Endodermal cell (in vitro differentiated cells): ENCODE data around the gene MACROD2. TPM values are rescaled to one million over a fixed set of nuclear protein-coding genes. Genes with fewer than 3 reads are reported as not detected.

Source experiments
- DNase-seq: peaks from one replicate; pipeline ENCODE4 v3.0.0-alpha.2; 2017
- H3K27ac ChIP-seq: 2 replicates; pipeline ENCODE4 v1.5.1; 2013; ENCODE audit warnings: mild to moderate bottlenecking, low read depth, low read length, moderate library complexity
- H3K27me3 ChIP-seq: 2 replicates; pipeline ENCODE4 v1.6.1; 2013; ENCODE audit warnings: mild to moderate bottlenecking, low read length, moderate library complexity; ENCODE audit not compliant: insufficient read depth, control insufficient read depth, poor library complexity, severe bottlenecking
- H3K36me3 ChIP-seq: 2 replicates; pipeline ENCODE4 v1.7.0; 2013; ENCODE audit warnings: mild to moderate bottlenecking, low read length, moderate library complexity; ENCODE audit not compliant: control insufficient read depth, insufficient read depth
- H3K4me1 ChIP-seq: one replicate; pipeline ENCODE4 v1.7.0; 2013; ENCODE audit warnings: low read length; ENCODE audit not compliant: control insufficient read depth, insufficient read depth
- H3K4me3 ChIP-seq: 2 replicates; pipeline ENCODE4 v1.5.1; 2013; ENCODE audit warnings: mild to moderate bottlenecking, low read length, moderate library complexity
- H3K9ac ChIP-seq: 2 replicates; pipeline ENCODE4 v1.6.1; 2013; ENCODE audit warnings: mild to moderate bottlenecking, low read length, moderate library complexity; ENCODE audit not compliant: poor library complexity, severe bottlenecking; ENCODE audit errors: extremely low read depth
- H3K9me3 ChIP-seq: 2 replicates; pipeline ENCODE4 v1.6.1; 2013; ENCODE audit warnings: mild to moderate bottlenecking, low read length, moderate library complexity; ENCODE audit not compliant: control insufficient read depth
- H3K27ac Mint-ChIP-seq: 2 replicates; pipeline ENCODE4 v1.8.0; 2020; ENCODE audit warnings: mixed read lengths
- H3K27me3 Mint-ChIP-seq: 2 replicates; pipeline ENCODE4 v1.8.0; 2021; ENCODE audit warnings: mild to moderate bottlenecking, mixed read lengths; ENCODE audit not compliant: insufficient read depth
- H3K36me3 Mint-ChIP-seq: 2 replicates; pipeline ENCODE4 v1.8.0; 2020; ENCODE audit warnings: low read depth, mixed read lengths
- H3K4me1 Mint-ChIP-seq: 2 replicates; pipeline ENCODE4 v1.8.0; 2020; ENCODE audit warnings: mixed read lengths
- H3K4me3 Mint-ChIP-seq: 2 replicates; pipeline ENCODE4 v1.8.0; 2020; ENCODE audit warnings: mild to moderate bottlenecking, moderate library complexity, mixed read lengths
- H3K9me3 Mint-ChIP-seq: 2 replicates; pipeline ENCODE4 v1.8.0; 2020; ENCODE audit warnings: mild to moderate bottlenecking, mixed read lengths
- WGBS, 2 experiments: methylation state at CpG; one replicate each; pipeline versions ENCODE4 v1.1.5 to v1.1.7; 2013; ENCODE audit warnings: missing lambda C conversion rate in 2 of 2, mixed read lengths in 1 of 2; ENCODE audit not compliant: insufficient coverage in 1 of 2, insufficient read length in 1 of 2; 5-methylcytosine and 5-hydroxymethylcytosine counted together
- total RNA-seq, 2 donors: library from RNA; stranded (reverse); fragmentation: NEBNext Ultra II Directional in 1 of 2; extraction: Animal tissue kit (Norgen Biotek cat#: 25700) in 1 of 2; gene quantifications; 2 replicates in 1 of 2; 3 replicates in 1 of 2; pipeline ENCODE4 v1.2.1, GENCODE V29; 2021
- TF ChIP-seq, protein P1 (sequence below): fragments of 200-600 bp; sonication (generic); conservative IDR thresholded peaks from 2 replicates; pipeline ENCODE4 v1.5.0; 2021; ENCODE audit warnings: antibody characterized with exemption, mild to moderate bottlenecking

Gene MACROD2
- total RNA-seq, 2 donors from 2014 or later = 2.3 to 4.8 TPM

- H3K27ac Mint-ChIP-seq = no peak overlapping the region
- Histone ChIP-seq H3K4me1 (peaks cover 4% of the 10 kb centered on the region), H3K9ac (no peak overlapping the region), H3K36me3 (no peaks in the 10 kb centered on the region), H3K9me3 (no peaks in the 10 kb centered on the region), H3K4me3 (no peak overlapping the region), H3K27me3 (no peaks in the 10 kb centered on the region), H3K27ac (no peak overlapping the region)
- no peak for DNase-seq
- TF ChIP-seq, protein P1, sequence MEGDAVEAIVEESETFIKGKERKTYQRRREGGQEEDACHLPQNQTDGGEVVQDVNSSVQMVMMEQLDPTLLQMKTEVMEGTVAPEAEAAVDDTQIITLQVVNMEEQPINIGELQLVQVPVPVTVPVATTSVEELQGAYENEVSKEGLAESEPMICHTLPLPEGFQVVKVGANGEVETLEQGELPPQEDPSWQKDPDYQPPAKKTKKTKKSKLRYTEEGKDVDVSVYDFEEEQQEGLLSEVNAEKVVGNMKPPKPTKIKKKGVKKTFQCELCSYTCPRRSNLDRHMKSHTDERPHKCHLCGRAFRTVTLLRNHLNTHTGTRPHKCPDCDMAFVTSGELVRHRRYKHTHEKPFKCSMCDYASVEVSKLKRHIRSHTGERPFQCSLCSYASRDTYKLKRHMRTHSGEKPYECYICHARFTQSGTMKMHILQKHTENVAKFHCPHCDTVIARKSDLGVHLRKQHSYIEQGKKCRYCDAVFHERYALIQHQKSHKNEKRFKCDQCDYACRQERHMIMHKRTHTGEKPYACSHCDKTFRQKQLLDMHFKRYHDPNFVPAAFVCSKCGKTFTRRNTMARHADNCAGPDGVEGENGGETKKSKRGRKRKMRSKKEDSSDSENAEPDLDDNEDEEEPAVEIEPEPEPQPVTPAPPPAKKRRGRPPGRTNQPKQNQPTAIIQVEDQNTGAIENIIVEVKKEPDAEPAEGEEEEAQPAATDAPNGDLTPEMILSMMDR = no peak
- no peaks in the 10 kb centered on the region for H3K36me3 Mint-ChIP-seq
- 86 to 94% methylated on average over 3 to 4 of the region's 4 CpGs for WGBS, 2 experiments
- peaks cover 15% of the 10 kb centered on the region for H3K4me1 Mint-ChIP-seq
- no peaks in the 10 kb centered on the region for H3K27me3 Mint-ChIP-seq
- no peak overlapping the region for H3K4me3 Mint-ChIP-seq
- no peaks in the 10 kb centered on the region for H3K9me3 Mint-ChIP-seq
Measured at GRCh38 chr20:14609328-14610221, 614.3 kb downstream of the MACROD2 start.

DNA sequence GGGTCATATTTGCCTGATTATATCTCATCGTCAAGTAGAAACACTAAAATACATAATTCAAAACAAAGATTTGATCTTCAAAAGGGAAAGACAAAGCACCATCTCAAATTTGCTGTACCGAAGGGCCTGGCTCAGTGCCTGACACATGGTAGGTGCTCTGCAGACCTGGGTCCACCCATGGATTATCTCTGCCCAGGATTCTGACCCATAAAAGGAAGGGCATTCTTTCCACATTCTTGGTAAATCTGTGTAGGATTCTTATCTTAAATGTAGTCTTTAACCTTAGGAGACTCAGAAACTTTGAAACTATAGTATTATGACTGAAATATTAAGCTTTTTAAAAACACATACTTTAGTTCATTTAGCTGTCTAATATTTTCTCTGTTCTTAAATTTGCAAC is 616.2 kb downstream of the MACROD2 start:
- no peaks in the 10 kb centered on the region for H3K9me3 ChIP-seq
- Mint-ChIP-seq H3K27ac (no peak overlapping the region), H3K9me3 (no peaks in the 10 kb centered on the region), H3K27me3 (no peaks in the 10 kb centered on the region), H3K36me3 (no peaks in the 10 kb centered on the region), H3K4me3 (no peak overlapping the region), H3K4me1 (peaks cover 15% of the 10 kb centered on the region)
- no peak for DNase-seq
- no peaks in the 10 kb centered on the region for H3K36me3 ChIP-seq
- no peak overlapping the region for H3K9ac ChIP-seq
- no peaks in the 10 kb centered on the region for H3K27me3 ChIP-seq
- WGBS, 2 experiments = 86 to 100% methylated on average over 1 to 2 of the region's 2 CpGs
- TF ChIP-seq, protein P1 = no peak
- H3K4me1 ChIP-seq = peaks cover 4% of the 10 kb centered on the region
- no peak overlapping the region for H3K27ac ChIP-seq
- H3K4me3 ChIP-seq = no peak overlapping the region

DNA sequence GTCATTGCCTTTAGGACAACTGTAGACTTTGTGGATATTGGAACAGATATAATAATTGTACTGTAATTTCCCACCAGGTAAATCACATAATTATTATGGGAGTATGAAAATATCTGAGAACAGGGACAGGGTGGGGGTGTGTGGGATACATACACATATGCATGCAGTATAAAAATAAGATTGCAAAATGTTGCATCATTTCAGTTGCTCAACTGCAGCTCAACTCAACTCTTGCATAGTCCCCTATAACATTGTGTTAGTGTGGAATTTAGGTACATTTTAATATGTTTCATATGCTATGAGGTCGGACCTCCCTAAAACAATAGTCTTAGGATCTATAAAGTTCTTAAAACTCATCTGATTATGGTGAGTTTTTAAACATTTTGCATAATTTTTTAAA is 617.1 kb downstream of the MACROD2 start:
- Histone ChIP-seq H3K36me3 (no peaks in the 10 kb centered on the region), H3K9ac (no peak overlapping the region), H3K27me3 (no peaks in the 10 kb centered on the region), H3K4me1 (peaks cover 4% of the 10 kb centered on the region), H3K4me3 (no peak overlapping the region), H3K27ac (no peak overlapping the region), H3K9me3 (no peaks in the 10 kb centered on the region)
- H3K4me1 Mint-ChIP-seq = peaks cover 15% of the 10 kb centered on the region
- H3K4me3 Mint-ChIP-seq = no peak overlapping the region
- no CpG with 5 or more reads among the region's 1 CpG for WGBS, 2 experiments
- H3K9me3 Mint-ChIP-seq = no peaks in the 10 kb centered on the region
- H3K27me3 Mint-ChIP-seq = no peaks in the 10 kb centered on the region
- TF ChIP-seq, protein P1 = no peak
- H3K27ac Mint-ChIP-seq = no peak overlapping the region
- no peak for DNase-seq
- H3K36me3 Mint-ChIP-seq = no peaks in the 10 kb centered on the region
